ENCODE measurements around the gene FBXO2.

The FBXO2 gene

DNA sequence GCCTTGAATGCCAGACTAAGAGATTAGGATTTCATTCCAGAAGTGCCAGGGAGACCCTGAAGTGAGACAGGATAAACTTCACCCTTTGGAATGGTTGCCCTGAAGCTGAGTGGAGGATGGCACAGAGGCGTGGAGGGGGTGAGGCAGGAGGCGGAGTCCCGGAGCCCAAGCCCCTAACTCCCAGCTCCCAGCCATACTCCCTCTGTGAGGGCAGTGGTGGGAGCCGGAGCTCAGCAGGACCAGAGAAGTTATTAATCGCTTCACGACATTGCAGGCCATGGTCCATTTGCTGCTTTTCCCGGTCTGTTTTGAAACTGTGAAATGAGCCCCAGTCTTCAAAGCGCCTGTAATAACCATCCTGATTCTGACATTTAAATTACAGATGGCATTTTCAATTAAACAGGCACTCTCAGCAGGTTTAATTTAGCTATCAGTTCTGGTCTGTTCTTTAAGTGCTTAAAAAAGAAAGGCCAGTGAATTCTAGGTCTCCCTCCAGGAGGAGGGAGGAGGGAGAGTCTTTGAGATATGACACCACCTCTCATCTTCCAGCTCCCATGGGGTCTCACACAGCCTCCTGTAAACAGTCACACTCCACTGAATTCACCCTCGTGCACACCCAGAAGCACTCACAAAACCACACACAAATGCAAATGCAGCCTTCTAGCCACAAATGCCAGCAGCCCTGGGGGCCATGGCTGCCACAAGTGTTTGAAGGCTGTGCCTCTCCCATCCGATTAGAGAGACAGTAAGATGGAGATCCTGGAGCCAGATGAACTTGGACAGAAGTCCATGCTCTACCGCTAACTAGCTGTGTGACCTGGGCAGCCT is 19.6 kb downstream of the FBXO2 start:
- H3K9me3 ChIP-seq (ENCODE audit: insufficient read depth, low read length, severe bottlenecking), result no peaks in the 10 kb centered on the region
- no peaks in the 10 kb centered on the region for H3K36me3 ChIP-seq (ENCODE audit: insufficient read depth, low read length)
- no peaks in the 10 kb centered on the region for H3K79me2 ChIP-seq (ENCODE audit: insufficient read depth, low read length)
- TF ChIP-seq, protein P1, sequence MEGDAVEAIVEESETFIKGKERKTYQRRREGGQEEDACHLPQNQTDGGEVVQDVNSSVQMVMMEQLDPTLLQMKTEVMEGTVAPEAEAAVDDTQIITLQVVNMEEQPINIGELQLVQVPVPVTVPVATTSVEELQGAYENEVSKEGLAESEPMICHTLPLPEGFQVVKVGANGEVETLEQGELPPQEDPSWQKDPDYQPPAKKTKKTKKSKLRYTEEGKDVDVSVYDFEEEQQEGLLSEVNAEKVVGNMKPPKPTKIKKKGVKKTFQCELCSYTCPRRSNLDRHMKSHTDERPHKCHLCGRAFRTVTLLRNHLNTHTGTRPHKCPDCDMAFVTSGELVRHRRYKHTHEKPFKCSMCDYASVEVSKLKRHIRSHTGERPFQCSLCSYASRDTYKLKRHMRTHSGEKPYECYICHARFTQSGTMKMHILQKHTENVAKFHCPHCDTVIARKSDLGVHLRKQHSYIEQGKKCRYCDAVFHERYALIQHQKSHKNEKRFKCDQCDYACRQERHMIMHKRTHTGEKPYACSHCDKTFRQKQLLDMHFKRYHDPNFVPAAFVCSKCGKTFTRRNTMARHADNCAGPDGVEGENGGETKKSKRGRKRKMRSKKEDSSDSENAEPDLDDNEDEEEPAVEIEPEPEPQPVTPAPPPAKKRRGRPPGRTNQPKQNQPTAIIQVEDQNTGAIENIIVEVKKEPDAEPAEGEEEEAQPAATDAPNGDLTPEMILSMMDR (IDR thresholded peaks at IDR 0.05; ENCODE audit: borderline replicate concordance, extremely low read depth, low read length, poor library complexity, severe bottlenecking), result no peak
- no peak for TF ChIP-seq EZH2 (IDR thresholded peaks at IDR 0.05; ENCODE audit: borderline replicate concordance, low read depth, low read length, severe bottlenecking)
- no peak overlapping the region for H3K27ac ChIP-seq (ENCODE audit: low read length)
- peaks cover under 1% of the 10 kb centered on the region for H3K27me3 ChIP-seq (ENCODE audit: insufficient read depth, low read length, poor library complexity)
- no peak overlapping the region for H3K9ac ChIP-seq (ENCODE audit: low read depth, low read length)
- no peak overlapping the region for H3K4me3 ChIP-seq (ENCODE audit: low read depth in 1 of 2, low read length in 2 of 2)
- no peak overlapping the region for H3K4me2 ChIP-seq (ENCODE audit: insufficient read depth, low read length)
- H2AFZ ChIP-seq (ENCODE audit: low read depth, low read length), result no peak overlapping the region
- no peak for ATAC-seq (ENCODE audit: insufficient read depth, low read depth)
- no peaks in the 10 kb centered on the region for H3K4me1 ChIP-seq (ENCODE audit: insufficient read depth, low read length)
- no peak for DNase-seq
- peaks cover 20% of the 10 kb centered on the region for H4K20me1 ChIP-seq (ENCODE audit: insufficient read depth, low read length)

DNA sequence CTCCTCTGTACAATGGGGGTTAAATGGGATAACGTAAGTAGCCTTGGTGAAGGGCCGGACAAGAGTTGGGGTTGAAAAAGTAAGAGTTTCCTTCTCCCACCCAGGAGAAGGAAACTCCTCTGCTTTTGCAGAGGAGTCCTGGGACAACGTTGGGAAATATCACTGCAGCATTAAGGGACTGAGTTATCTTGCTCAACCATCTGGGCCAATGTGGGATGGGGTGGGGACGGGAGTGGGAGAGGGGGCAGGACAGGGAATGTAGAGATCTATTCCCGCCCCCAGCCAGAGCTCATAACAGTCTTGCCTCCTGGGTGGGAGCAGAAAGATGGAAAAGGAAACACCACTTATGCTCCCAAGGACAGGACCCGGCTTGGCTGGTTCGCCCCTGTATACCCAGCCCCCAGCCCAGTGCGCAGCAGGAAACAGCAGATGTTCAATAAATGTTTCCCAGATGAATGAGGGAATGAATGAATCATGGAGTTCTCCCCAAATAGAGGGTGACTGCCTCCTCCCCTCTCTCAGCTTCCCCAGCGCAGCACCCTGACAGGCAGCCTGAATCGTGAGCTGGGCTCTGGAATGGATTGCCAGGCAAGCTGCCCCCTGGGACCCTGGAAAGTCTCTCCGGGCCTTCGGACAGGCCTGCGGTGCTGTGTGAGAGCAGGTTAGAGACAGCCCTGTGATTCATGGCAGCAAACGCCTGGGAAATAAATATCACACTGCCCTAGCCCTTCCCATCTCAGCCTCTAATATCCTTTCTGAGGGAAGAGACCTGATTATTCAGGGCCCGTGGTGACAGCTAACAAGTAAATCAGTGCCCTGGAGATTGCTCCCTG is 24.8 kb downstream of the FBXO2 start:
- no peak for ATAC-seq (ENCODE audit: insufficient read depth, low read depth)
- Histone ChIP-seq H3K4me2 (ENCODE audit: insufficient read depth, low read length) (no peak overlapping the region), H4K20me1 (ENCODE audit: insufficient read depth, low read length) (peaks cover 7% of the 10 kb centered on the region; the same call in 1 of the 2 replicates), H3K27ac (ENCODE audit: low read length) (no peak overlapping the region), H3K36me3 (ENCODE audit: insufficient read depth, low read length) (no peaks in the 10 kb centered on the region), H3K27me3 (ENCODE audit: insufficient read depth, low read length, poor library complexity) (peaks cover 2% of the 10 kb centered on the region), H3K4me3 (ENCODE audit: low read depth in 1 of 2, low read length in 2 of 2) (no peak overlapping the region), H3K4me1 (ENCODE audit: insufficient read depth, low read length) (no peaks in the 10 kb centered on the region), H3K79me2 (ENCODE audit: insufficient read depth, low read length) (no peaks in the 10 kb centered on the region), H3K9me3 (ENCODE audit: insufficient read depth, low read length, severe bottlenecking) (no peaks in the 10 kb centered on the region), H2AFZ (ENCODE audit: low read depth, low read length) (no peak overlapping the region), H3K9ac (ENCODE audit: low read depth, low read length) (no peak overlapping the region)
- DNase-seq, result no peak
- no peak for TF ChIP-seq EZH2 (IDR thresholded peaks at IDR 0.05; ENCODE audit: borderline replicate concordance, low read depth, low read length, severe bottlenecking)
- TF ChIP-seq, protein P1 (IDR thresholded peaks at IDR 0.05; ENCODE audit: borderline replicate concordance, extremely low read depth, low read length, poor library complexity, severe bottlenecking), result no peak

DNA sequence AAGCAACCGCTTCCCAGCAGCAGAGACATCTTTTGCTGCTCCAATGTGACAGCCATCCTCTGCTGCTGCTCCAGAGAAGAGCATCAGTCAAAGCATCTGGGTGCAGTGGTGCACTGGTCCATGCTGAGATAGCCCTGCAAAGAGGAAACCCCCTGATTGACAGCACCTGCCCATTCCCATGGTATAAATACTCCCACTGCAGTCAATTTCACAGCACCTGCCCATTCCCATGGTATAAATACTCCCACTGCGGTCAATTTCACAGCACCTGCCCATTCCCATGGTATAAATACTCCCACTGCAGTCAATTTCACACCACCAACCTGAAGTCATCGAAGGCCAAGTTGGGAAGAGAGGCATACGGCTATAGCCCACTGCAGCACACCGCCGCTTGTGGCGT is 25.5 kb downstream of the FBXO2 start:
- Histone ChIP-seq H3K4me1 (ENCODE audit: insufficient read depth, low read length) (no peaks in the 10 kb centered on the region), H3K27me3 (ENCODE audit: insufficient read depth, low read length, poor library complexity) (peaks cover 2% of the 10 kb centered on the region), H3K36me3 (ENCODE audit: insufficient read depth, low read length) (no peaks in the 10 kb centered on the region), H3K4me3 (ENCODE audit: low read depth in 1 of 2, low read length in 2 of 2) (no peak overlapping the region), H3K27ac (ENCODE audit: low read length) (no peak overlapping the region), H2AFZ (ENCODE audit: low read depth, low read length) (no peak overlapping the region), H3K9me3 (ENCODE audit: insufficient read depth, low read length, severe bottlenecking) (no peaks in the 10 kb centered on the region), H3K4me2 (ENCODE audit: insufficient read depth, low read length) (no peak overlapping the region), H4K20me1 (ENCODE audit: insufficient read depth, low read length) (peaks cover 7% of the 10 kb centered on the region; the same call in 1 of the 2 replicates), H3K79me2 (ENCODE audit: insufficient read depth, low read length) (no peaks in the 10 kb centered on the region), H3K9ac (ENCODE audit: low read depth, low read length) (no peak overlapping the region)
- no peak for ATAC-seq (ENCODE audit: insufficient read depth, low read depth)
- DNase-seq, result no peak
- no peak for TF ChIP-seq EZH2 (IDR thresholded peaks at IDR 0.05; ENCODE audit: borderline replicate concordance, low read depth, low read length, severe bottlenecking)
- TF ChIP-seq, protein P1 (IDR thresholded peaks at IDR 0.05; ENCODE audit: borderline replicate concordance, extremely low read depth, low read length, poor library complexity, severe bottlenecking), result no peak
